DMS153 treated with DMSO at 0.1 percent for 48 hours (cell line): ENCODE results near the gene YRDC.
A peak's percentile ranks its signal among the peaks of the same experiment; 100 is the strongest.

ENCODE experiments used
- DNase-seq: peaks from one replicate; lab custom pipeline; 2025; ENCODE audit not compliant: unreplicated experiment; lab: John Stamatoyannopoulos, UW

The YRDC gene

DNA sequence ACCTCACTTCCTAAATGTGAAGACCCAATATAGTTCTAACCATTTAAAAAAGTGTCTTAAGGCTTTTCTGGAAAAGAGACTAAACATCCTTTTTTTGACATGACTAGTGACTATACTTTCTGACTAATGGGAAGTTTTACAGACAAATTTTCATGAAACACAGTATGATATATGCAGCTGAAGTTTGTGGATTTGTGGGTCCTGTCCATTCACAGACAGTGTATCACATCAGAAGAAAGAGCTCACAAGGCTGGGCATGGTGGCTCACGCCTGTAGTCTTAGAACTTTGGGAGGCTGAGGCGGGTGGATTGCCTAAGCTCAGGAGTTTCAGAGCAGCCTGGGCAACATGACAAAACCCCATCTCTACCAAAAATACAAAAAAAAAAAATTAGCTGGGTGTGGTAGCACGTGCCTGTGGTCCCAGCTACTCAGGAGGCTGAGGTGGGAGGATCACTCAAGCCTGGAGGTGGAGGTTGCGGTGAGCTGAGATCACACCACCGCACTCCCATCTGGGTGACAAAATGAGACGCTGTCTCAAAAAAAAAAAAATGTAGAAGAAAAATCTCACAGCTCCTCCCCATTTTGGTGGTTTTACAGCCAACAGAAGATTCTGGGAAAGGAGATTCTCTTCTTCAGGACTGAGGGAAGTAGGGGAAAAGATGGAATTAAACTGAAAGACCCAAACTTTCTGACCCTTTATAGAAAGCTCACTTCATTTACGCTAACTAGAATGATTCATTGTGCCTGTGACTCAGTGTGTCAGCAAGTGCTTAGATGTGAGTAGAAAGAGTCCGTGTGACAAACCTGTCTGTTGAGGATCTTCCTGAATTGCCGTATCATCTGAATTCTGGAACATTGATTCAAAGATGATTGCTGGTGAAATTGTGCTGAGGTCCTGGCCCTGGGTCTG is 15.2 kb upstream of the YRDC start:
- DNase-seq: no peak

DNA sequence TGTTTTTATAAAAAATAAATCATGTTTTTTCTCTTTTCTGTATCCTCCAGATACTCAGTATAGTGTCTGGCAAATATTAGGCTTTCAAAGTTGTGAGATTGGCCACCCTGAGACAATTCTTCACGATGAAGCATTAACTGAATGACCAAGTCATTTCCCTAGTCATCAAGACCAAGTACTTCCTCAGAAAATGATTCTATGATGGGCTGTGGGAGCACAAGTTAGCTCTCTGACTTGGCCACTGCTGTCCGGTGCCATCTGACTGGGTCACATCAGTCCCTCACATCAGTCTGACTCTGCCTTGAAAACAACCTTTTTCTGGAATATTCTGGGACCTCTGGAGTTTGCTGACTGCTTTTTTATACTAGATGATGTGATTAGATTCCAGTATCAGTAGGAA is 13.5 kb upstream of the YRDC start:
- DNase-seq: no peak

DNA sequence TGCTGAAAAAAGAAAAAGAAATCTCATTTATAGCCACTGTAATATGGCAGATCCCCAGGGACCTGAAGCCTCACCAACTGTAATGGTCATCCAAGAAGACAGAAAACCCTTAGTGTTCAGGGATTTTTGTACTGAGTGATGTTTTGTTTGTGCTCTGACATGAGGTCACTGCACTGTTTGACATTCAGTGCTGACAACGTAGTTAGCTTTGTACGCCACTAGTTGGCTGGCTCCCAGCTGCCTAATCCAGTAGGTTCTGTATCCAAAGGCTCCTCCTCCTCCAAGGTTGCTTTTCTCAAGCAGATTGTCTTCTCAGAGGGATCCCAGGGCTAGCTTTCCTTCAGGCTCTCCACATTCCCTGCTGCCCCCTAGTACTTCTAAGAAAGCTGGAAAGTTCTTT is 9.5 kb upstream of the YRDC start:
- no peak for DNase-seq

DNA sequence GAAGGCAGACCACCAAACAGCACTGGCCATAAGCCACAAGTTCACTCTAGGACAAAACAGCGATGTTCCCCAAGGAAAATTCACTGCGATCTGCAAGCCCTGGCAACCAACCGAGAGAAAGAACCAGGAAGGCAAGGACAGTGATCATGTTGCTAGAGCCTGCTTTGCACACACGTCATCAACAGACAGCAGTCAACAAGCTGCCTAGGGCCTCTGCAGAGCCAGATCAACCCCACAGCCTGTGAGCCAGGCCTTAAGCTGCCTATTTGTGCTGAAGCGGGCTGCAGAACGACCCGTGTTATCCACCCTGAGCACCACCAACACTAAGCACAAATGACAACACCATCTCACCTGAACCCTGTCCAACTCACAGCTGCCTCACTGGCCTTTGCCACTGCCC is 6.2 kb upstream of the YRDC start:
- no peak for DNase-seq

DNA sequence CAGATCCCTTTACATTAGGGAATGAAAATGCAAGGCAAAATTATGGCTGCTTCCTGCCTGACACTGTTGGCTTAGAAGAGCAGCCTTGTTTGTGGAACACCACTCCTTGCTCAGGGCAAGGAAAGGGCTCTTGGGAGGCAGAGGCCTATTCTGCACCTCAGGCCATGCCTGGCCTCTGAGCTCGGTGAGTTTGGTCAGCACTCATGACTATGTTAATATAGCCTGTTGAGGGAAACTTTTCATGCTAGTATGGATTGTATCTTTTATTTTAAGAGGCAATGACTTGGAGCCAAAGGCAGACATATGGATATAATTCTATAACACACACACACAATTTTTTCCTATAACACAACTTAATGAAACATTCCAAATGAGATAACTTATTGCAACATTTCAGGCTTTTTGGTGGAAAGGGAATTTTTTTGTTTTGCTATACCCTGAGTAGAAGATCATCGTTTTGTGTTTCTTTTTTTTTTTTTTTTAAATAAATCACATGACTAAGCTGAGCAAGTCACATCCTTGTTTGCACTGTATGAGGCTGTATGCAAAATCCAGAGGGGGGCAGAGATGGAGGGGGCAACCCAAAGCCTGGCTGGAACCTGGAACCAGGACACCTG is 5.6 kb upstream of the YRDC start:
- DNase-seq: no peak

DNA sequence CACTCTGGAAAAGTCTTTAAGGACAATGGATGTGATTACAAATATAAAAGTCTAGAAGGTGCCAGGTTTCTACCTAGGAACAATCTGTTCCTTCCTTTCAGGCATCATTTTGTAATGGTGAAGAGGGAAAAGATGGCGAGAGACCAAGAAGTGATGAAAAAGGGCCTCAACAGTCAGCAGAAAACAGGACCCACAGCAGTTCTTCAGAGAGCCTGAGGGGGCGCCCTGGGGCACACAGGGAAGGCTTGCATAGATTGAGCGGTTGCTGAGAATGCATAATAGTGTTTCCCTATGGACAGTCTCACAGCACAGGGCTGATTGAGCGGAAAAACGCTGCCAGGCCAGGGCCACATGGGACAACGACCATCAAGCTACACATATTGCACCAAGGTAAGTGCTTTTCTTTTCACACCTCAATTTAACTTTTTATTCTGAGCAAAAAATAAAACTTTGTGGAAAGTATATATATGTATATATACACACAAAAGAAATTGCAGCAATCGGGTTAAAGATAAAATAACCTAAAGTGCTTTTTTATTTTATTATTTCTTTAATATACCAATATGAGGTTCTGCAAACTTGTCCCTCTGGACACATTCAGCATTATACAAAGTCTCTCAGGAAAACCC is 3.1 kb upstream of the YRDC start:
- peak; percentile 85 for DNase-seq

- no peak for DNase-seq
Measured at GRCh38 chr1:37809942-37810341, 1.9 kb upstream of the YRDC start.

GRCh38 chr1:37808369-37809319 is 636 bp upstream of the YRDC start:
- peak; percentile 63 for DNase-seq

GRCh38 chr1:37807220-37807554 is 821 bp downstream of the YRDC start:
- DNase-seq: no peak

DNA sequence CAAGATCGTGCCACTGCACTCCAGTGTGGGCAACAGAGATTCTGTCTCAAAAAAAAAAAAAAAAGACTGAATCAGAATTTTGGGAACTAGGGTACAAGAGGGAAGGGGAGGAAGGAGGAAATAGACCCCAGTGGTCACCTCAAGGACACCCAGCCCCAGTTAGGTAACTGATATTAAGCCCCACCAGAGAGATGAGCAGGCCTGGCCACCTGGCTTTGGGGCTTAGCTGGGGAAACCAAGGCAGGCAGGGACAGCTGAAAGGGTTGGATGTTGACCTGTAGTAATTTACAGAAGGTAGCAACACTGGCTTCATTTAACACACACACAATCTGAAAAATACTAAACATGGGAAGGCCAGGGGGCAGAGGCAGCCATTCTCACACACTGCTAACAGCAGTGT is 5.6 kb downstream of the YRDC start:
- no peak for DNase-seq

GRCh38 chr1:37797750-37798345 is 10.2 kb downstream of the YRDC start:
- no peak for DNase-seq

GRCh38 chr1:37795340-37796125 is 12.5 kb downstream of the YRDC start:
- DNase-seq: peak; percentile 36

GRCh38 chr1:37794372-37795339 is 13.4 kb downstream of the YRDC start:
- no peak for DNase-seq

GRCh38 chr1:37793773-37794371 is 14.1 kb downstream of the YRDC start, which contains the start of gene MANEAL:
MANEAL (plus strand) TSS chr1:37793847; CDS start chr1:37794183, 336 bp downstream.
- DNase-seq: peak; percentile 85

GRCh38 chr1:37792943-37793686 is 14.9 kb downstream of the YRDC start:
- DNase-seq: no peak

GRCh38 chr1:37782491-37782890 is 25.5 kb downstream of the YRDC start:
- no peak for DNase-seq

GRCh38 chr1:37778654-37779053 is 29.4 kb downstream of the YRDC start:
- DNase-seq: no peak
